Cardiac septum (tissue), 1 donor: ENCODE measurements around the gene FMNL2. TPM values are rescaled to one million over a fixed set of nuclear protein-coding genes. Genes with fewer than 3 reads are reported as not detected.
"Not testable (repeated sequence)": the region's sequence is repeated elsewhere in the genome, so short reads cannot be mapped to it uniquely, and the experiment has no call there.

ENCODE experiments used
- DNase-seq: peaks from one replicate; pipeline ENCODE4 v3.0.0-alpha.2; 2020; ENCODE audit warnings: low spot score
- intact Hi-C: fragments of 100-400 bp; cut with DNase I; formaldehyde crosslinking; loops from one replicate; pipeline ENCODE4 v1.14.0; 2022
- total RNA-seq: library from RNA; stranded (reverse); fragmentation: NEBNext Ultra II Directional; extraction: Animal tissue kit (Norgen Biotek cat#: 25700); gene quantifications from one replicate; pipeline ENCODE4 v1.2.1, GENCODE V29; 2021
- donor health status: DM: no; HTN: no; CAD: no.

The FMNL2 gene
- total RNA-seq, 1 donor from 2014 or later, result 6.2 TPM

DNA sequence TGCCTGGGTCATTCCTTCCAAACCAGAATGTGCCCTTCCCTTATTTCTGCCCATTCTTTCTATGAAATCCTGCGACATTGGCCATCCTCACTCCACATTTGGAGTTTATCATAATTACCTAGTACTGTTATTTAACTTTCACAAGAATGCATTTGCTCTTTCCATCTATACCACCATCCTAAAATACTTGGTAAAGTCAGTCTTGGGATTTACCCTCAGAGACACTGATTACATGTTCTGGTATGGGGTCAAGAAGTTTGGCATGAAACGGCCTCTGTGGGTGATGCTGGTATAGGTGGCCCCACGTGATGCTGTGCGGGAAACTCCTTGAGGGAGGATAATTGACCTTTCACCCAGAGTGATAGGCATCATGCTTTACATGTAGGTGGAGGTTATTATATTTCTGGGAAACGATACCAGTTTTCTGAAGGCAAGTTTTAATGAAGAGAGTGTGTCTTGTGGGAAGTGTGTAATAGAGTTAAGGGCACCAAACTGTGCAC is 123.5 kb downstream of the FMNL2 start:
- intact Hi-C loops, result no loop called here
- no peak for DNase-seq

DNA sequence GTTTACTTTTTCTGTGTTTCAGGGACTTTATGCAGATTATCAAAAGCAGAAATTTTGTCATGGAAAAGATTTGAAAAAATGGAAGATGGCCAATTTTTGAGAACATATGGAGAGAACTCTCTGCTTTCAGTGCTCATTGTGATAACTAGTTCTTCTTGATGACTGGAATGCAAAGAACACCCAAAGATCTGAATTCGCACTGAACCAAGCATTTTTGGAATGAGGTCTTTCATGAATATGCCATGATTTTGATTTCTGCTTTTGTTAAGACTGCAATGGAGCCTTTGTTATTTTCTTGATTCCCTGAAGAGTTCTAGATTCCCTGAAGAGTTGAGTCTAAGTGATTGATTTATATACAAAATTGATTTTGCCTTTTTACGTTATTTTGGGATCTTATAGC is 124.1 kb downstream of the FMNL2 start:
- intact Hi-C loops, result no loop called here
- no peak for DNase-seq

DNA sequence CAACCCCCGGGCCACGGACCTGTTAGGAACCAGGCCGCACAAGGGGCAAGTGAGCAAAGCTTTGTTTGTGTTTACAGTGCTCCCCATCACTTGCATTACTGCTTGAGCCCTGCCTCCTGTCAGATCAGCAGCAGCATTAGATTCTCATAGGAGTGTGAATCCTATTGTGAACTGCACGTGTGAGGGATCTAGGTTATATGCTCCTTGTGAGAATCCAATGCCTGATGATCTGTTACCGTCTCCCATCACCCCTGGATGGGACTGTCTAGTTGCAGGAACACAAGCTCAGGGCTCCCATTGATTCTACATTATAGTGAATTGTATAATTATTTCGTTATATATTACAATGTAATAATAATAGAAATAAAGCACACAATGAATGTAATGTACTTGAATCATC is 125.6 kb downstream of the FMNL2 start:
- intact Hi-C loops, result no loop called here
- no peak for DNase-seq

DNA sequence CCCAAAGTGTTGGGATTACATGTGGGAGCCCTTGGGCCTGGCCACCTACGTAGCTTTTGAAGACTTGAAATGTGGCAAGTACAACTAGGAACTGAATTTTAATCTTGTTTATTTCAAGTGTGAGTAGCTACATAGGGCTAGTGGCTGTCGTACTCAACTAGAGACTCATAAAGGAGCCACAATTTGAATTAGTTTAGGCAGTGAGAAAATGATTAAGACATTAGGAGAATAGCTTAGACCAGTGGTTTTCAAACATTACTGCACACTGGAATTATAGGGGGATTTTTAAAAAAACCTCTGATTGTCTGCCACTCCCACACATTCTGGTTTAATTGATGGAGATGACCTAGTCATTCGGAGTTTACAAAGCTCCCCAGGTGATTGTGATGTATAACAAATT is 127.1 kb downstream of the FMNL2 start:
- no peak for DNase-seq
- intact Hi-C loops, result no loop called here

DNA sequence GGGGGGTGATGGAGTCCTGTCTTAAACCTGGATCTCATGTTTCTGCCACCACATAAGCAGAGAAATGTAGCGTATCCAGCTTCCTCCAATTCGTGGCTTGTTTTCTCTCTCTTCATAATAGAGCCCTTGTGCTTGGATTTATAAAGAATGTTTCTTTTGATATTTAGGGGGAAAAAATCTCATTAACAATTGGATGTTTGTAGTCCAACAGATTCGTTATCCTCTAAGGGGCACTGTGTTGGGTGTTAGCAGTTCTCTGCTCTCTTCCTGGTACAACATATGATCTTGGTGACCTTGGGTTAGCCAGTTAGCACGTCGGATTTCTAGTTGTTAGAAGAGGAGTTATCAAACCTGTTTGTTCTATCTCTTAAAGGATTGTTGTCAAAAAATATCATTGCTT is 127.8 kb downstream of the FMNL2 start:
- DNase-seq, result no peak
- intact Hi-C loops, result no loop called here

DNA sequence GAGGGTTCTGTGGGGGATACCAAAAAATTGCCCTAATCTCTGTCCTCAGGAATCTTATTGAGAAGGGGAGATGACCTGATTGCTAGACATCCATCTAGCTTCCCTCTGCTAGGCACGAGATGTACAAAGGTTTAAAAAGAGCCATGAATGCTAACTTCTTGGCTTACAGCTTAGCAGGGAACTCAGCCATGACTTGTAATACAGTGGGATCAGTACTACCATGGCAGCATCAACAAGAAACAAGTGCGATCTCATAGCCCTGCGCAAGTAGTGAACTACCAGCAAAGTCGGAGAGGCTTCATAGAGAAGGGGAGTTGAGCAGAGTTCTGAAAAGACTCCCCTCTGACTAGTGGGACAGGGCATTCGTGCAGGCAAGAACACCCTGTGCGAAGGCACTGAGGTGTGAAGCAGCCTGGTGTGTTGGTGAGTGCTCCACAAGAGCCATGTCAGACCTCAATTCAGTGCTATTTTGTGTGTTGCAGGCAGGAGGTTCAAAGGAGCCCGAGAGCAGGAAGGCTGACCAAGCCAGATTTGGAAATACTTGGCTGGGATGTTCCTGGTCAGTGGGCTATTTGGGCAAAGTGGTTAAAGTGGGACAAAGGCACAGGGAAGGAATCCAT is 130.0 kb downstream of the FMNL2 start:
- intact Hi-C loops, result no loop called here
- DNase-seq, result no peak

DNA sequence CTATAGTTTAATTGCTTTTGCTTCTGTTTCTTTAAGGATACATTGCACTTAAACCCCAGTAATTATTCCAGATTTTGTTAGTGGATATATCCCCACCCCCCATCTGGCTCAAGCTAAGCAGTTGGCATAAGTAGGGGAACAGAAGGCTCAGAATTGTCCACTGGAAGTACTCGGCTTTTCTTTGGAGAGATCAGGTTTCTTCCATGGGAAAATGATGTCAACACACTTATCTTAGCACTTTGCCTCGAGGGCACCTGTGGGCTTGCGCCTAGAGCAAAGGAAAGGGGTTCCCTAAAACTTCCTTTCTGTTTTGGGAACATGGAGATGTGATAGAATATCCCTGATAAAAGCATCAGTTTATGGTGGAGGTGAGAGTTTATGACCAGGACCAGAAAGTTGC is 130.6 kb downstream of the FMNL2 start:
- intact Hi-C loops, result no loop called here
- DNase-seq, result no peak

DNA sequence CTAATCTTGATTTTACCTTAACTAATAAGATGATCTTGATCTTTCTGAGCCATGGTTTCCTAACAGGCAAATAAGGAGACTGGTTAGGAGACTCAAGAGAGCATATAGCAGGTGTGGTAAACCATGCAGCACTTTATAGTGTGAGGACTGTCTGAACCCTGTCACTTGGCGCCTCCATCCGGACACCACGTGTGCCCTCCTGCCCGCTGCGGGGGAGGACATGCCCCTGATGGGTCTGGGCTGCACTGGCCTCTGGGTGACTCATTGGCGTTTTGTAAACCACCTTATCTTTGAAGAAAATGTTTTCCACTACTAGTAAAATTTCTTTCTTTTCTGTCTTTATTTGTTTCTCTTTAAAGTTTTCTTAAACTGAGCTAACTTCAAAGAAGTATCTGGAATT is 131.1 kb downstream of the FMNL2 start:
- DNase-seq, result no peak
- intact Hi-C loops, result no loop called here

DNA sequence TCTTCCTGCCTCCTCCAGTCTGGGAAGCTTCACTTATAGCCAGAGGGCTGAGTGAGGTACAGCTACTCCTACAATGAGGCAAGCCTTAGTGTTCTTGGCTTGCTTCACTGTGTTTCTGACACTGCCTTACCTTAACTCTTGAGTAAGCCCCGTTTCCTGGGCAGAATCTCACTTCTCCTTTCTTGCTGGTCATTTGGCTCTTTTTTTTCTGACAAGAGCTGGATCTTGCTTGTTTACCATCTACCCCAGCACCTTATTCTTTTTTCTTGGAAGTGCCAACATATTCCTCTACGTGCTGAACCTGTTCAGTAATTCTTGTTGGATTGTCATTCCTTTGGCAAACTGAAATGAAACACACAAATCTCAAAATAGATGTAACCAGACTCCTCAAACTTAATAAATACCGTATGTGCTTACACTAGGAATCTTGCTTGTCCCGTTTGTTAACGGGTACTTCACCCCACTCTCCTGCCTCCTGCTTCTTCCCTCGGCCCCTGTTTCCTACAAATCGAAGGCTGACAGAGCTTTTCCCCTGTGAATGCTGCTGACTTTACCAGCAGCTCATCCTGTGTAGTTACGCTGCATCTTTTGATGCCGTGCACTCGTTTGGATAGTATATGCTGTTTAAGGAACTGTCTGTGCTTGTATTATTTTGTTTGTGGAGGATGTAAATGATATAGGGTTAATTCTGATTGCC is 132.2 kb downstream of the FMNL2 start:
- intact Hi-C loops, result no loop called here
- DNase-seq, result no peak

DNA sequence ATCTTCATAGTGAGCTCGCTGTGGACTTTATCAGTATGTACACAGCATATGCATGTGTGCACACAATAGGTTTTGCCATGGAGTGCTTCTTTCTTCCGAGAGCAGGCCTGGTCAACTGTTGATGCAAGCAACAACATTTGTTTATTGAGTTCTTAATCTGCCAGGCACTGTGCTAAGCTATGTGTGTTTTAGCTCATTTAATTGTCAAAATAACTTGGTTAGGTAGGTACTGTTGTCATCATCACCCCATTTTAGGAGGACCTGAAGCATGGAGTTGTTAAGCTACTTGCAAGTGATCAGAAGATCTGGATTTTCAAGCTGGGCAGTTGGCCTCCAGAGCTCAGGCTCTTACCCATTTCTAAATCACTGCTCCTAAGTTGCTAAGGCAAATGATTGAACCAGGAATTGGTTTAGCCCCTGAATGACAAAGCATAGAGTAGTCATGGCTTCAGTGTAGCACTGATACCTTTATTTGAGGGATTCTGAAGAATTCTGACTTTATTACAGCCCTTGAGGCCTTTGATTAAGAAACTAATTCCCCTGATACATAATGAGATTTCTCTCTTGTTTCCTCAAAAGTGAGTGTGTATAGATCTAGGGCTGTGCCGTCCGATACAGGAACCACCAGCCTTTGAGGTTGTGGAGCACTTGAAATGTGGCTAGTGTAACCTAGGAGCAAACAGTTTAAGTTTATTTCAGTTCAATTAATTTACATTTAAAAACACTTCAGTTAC is 132.9 kb downstream of the FMNL2 start:
- DNase-seq, result no peak
- intact Hi-C loops, result no loop called here

DNA sequence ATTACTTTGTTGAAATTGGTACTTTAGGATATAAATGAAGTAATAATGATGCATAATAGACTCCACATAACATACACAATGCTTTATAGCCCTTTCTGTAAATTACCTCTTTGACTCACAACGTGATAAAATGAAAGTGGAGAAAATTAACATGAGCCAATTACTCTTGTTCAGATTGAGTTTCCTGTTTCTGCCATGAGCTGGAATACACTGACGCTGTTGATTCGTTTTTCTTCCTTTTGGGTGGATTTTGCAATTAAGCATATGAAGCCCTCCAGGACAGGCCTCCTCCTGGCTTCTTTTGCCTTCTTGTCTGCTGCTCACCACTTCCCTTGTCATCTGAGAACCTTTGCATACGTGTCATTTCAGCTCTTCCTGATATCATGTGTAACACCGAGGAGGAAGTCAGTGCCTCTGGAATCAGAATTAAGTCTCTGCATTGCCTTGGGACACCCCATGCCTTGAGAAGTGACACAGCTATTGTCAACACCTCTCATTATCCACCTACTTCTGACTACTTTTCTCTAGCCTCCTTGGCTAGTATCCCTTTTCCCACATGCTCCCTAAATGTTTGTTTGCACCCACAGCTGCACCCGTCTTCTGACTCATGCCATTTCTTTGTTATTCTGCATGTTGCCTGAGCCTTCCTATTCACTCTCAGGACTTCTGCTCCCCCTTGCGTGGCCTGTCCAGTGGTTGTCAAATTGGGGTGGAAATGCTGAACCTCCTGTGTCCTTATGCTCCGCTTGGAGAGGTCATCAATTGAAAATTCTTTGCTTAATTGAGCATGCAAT is 134.1 kb downstream of the FMNL2 start:
- DNase-seq, result no peak
- intact Hi-C loops, result no loop called here

DNA sequence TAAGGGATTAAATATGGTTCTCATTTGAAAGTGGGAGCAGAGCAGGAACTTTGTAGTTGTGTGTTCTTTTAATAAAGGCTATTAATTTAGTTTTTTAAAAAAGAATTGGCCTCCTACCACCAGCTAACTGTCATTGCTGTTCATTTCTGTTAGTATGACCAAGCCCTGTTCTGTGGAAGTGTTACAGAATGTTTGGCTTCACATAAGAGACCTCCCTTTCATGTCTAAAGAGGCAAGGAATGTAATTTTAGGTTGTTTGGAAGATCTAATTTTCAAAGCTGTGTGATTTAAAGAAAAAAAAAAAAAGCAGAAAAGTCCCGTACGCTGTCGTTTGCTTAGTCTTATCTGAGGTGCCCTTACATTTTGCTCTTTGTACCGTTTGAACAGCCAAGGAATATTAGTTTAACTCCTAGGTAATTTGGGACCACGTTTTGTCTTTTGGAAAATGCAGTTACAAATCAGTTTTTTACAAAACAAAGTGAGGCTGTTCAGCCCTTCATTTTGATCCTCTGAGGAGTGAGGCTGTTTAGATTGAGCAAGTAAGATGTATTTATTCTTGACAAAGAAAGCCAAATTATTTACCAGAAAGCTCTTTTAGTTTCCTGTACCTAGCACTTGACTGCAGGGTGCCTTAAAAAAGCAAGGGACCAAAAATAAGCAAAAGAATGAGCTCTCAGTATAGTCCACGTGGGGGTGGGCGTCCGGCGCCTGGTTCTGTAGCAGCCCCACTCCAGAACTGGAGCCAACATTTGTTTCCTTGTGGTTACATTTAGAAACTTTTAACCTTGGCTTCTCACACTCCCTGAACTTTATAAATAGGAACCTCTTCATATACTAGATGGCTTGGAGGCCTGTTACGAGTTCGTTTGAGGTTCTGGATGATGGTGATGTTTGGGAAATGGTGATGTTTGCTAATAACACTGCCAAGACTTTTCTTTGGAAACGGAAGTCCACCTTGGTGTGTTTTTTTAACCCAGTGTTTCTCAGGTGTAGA is 136.2 kb downstream of the FMNL2 start:
- intact Hi-C loops, result no loop called here
- DNase-seq, result no peak

DNA sequence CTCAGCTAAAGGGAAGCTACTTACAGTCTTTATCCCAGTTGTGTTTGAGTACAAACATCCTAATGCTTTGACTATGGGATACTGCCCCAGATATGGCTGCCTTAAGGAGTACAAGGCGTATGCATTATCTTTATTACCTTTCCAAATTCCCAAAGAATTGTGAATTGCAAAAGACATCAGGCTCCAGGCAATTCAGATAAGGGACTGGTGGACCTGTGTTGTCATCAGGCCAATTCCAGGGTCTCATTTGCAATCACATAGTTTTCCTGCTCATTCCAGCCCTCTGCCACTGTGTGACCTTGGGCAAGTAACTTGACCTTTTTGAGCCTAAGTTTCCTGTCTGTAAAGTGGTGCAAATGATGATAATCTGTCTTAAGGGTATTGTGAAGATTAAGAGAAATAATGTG is 137.5 kb downstream of the FMNL2 start:
- intact Hi-C loops, result no loop called here
- no peak for DNase-seq

DNA sequence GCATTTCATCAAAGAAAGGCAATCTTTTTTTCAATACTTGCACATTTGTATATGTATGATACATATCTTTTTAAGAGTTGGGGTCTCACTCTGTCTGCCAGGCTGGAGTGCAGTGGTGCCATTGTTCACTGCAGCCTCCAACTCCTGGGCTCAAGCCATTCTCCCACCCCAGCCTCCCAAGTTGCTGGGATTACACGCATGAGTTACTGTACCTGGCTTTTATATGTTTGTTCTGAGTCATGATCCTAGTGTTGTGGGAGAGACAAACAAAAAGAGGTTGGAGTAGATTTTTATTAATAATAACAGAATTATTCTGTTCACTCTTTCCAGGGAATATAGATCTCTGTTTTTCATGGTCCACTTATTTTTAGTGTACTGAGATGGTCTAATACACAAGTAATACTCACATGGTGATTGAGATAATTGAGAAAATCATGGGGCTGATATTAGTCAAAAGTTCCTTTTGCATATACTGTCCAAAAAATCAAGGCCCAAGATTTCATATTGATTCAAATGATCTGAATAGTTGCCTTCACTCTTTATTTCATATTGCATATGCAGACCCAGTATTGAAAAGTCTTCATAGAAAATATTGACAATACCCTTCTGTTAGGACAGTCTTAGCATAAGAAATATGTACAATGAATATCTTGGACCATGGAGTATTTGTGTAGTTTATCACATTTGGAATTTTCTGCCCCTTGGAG is 138.3 kb downstream of the FMNL2 start:
- no peak for DNase-seq
- intact Hi-C loops, result no loop called here

DNA sequence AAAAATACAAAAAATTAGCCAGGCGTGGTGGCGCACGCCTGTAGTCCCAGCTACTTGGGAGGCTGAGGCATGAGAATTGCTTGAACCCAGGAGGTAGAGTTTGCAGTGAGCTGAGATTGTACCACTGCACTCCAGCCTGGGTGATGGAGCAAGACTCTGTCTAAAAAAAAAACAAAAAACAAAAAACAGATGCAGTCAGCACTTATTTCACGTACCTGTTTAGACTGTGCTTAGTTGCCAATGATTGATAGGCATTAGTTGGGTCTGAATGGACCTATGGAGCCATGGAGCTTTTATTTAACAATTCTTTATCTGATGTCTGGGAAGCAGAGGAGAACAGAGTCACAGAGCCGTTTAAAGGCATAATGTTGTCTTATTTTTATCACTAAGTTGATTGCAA is 139.5 kb downstream of the FMNL2 start:
- intact Hi-C loops, DNase-seq: not testable (repeated sequence)

DNA sequence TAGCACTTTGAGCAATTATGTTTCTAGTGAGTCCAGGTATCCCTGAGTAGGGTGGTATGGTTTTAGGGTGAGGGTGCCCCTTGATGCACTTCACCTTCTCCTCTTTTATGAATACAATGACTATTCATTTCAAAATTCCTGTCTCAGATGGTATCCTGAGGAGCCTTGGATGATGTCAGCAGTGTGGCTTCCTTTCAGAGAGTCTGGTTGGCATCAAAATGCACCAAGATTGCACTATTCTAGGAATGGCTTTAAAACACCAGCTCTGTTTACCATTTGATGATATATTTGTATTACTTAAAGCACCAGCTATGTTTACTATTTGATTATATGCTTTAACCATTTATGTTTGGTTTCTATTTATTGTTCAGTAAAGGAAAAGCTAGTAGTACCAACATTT is 141.0 kb downstream of the FMNL2 start:
- intact Hi-C loops, result no loop called here
- DNase-seq, result no peak

DNA sequence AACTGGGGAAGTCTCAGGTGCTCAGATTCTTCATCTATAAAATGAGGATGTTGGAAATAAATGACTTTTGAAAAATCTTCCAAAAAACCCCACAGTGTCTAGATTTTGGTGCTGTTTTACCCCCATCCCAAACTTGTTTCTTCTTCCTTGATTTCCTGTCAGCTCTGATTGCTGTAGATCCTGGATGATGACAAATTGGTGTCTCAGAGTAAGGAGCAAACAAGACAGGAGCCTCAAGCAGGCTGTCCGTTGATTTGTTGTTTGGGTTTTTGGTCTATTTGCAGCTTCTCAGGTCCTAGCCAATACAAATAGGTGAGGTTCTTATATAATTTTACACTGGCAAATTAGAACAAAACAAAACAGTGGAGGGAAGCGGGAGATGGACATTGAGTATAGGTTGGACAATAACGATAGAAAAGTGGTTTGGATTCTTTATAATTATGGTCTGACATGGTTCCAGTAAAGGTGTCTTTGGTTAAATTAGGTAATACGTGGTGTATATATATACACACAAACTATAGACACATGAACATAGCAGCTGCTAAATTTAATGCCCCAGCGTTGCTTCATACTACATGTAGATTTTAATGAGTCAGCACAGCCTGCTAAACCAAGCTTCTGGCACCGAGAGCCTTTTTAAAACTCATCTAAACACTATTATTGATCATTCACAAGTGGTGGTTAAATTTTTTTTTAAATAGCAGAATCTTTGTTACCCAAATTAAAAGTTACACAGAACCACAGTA is 142.5 kb downstream of the FMNL2 start:
- no peak for DNase-seq
- intact Hi-C loops, result no loop called here

DNA sequence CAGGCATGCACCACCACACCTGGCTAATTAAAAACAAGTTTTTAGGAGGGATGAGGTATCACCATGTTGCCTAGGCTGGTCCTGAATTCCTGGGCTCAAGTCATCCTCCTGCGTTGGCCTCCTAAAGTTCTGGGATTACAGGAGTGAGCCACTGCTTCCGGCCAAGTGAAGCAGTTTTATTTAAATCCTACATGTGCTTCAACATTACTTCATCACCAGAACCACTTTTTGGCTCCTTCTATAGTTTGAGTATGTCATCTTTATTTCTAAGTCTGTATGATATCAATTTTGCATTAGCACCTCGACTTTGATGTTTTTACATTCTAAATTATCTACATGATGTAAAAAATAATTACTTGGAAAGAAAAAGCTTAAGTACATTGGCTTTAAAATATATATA is 144.3 kb downstream of the FMNL2 start:
- intact Hi-C loops, result no loop called here
- no peak for DNase-seq
